HG02981 (cell line): ENCODE data around the gene IFI27L1.
"Not testable (repeated sequence)": the region's sequence is repeated elsewhere in the genome, so short reads cannot be mapped to it uniquely, and the experiment has no call there.

ENCODE experiments used
- ATAC-seq: cut with Tn5 transposase; IDR thresholded peaks from one replicate; pipeline ENCODE4 v1.9.1; 2021; ENCODE audit warnings: mild to moderate bottlenecking, moderate library complexity; ENCODE audit not compliant: unreplicated experiment

IFI27L1 gene

GRCh38 chr14:94047581-94047980, 33.5 kb upstream of the IFI27L1 start:
- ATAC-seq: no peak

GRCh38 chr14:94048691-94049624, 32.2 kb upstream of the IFI27L1 start:
- no peak for ATAC-seq

- ATAC-seq: no peak
Measured at GRCh38 chr14:94049625-94050023, 31.5 kb upstream of the IFI27L1 start.

GRCh38 chr14:94050231-94050880, 30.8 kb upstream of the IFI27L1 start:
- no peak for ATAC-seq

GRCh38 chr14:94051115-94051514, 30.0 kb upstream of the IFI27L1 start:
- no peak for ATAC-seq

GRCh38 chr14:94051779-94052178, 29.3 kb upstream of the IFI27L1 start:
- no peak for ATAC-seq

- no peak for ATAC-seq
Measured at GRCh38 chr14:94052199-94052598, 28.9 kb upstream of the IFI27L1 start.

GRCh38 chr14:94052662-94053061, 28.4 kb upstream of the IFI27L1 start:
- ATAC-seq: no peak

- ATAC-seq: no peak
Measured at GRCh38 chr14:94054401-94054800, 26.7 kb upstream of the IFI27L1 start.

- ATAC-seq: no peak
Measured at GRCh38 chr14:94054936-94055335, 26.2 kb upstream of the IFI27L1 start.

GRCh38 chr14:94056579-94057308, 24.4 kb upstream of the IFI27L1 start:
- peak; percentile 77 for ATAC-seq

- ATAC-seq: no peak
Measured at GRCh38 chr14:94058128-94058673, 22.9 kb upstream of the IFI27L1 start.

GRCh38 chr14:94058674-94059138, 22.4 kb upstream of the IFI27L1 start:
- ATAC-seq: no peak

GRCh38 chr14:94059998-94060397, 21.1 kb upstream of the IFI27L1 start:
- no peak for ATAC-seq

- ATAC-seq: no peak
Measured at GRCh38 chr14:94062344-94062940, 18.7 kb upstream of the IFI27L1 start.

GRCh38 chr14:94066089-94066676, 14.9 kb upstream of the IFI27L1 start:
- ATAC-seq: no peak

- not testable (repeated sequence) for ATAC-seq
Measured at GRCh38 chr14:94072076-94072475, 9.0 kb upstream of the IFI27L1 start.

- no peak for ATAC-seq
Measured at GRCh38 chr14:94074534-94074933, 6.6 kb upstream of the IFI27L1 start.

GRCh38 chr14:94075008-94075407, 6.1 kb upstream of the IFI27L1 start:
- no peak for ATAC-seq

GRCh38 chr14:94077111-94077821, 3.8 kb upstream of the IFI27L1 start:
- no peak for ATAC-seq
